Activated CD8-positive, alpha-beta memory T cell treated with anti-CD3 and anti-CD28 coated beads for 4 hours (primary cell): ENCODE data around the gene APOBEC4.
"Not testable (repeated sequence)": the region's sequence is repeated elsewhere in the genome, so short reads cannot be mapped to it uniquely, and the experiment has no call there.

Source experiments
- DNase-seq, 2 donors: peaks; one replicate each; pipeline ENCODE4 v3.0.0-alpha.2; 2020; ENCODE audit warnings: low read depth in 2 of 2

Gene APOBEC4

DNA sequence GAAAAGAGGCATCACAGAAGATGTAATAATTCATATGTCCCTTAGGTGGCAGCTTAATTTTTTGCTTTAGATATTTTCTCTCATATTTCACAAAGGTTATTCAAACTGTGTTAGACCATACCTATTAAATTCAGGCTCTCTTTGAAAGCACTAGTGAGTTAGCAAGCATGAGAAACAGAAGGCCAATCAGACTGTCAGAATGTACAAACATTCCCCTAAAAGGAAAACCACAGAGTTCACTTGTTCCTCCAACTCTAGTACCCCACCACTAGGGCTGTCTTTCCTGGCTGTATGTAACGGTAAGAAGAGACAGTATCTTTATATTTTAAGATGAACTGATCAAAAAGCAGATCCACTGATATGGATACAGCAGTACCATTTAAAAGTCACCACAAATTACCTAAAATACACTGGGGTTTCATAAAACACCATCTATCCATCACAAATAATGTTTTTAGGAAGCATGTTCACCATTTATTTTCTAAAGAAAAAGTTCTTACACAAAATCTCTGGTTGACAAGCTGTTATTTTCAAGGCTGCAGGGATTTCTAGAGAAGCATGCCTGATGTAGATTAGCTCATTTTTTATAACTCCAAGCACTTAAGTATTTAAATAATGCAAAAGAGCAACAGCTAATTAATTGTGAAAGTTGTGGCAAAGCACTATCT lies 19.3 kb downstream of the APOBEC4 start:
- no peak for DNase-seq

DNA sequence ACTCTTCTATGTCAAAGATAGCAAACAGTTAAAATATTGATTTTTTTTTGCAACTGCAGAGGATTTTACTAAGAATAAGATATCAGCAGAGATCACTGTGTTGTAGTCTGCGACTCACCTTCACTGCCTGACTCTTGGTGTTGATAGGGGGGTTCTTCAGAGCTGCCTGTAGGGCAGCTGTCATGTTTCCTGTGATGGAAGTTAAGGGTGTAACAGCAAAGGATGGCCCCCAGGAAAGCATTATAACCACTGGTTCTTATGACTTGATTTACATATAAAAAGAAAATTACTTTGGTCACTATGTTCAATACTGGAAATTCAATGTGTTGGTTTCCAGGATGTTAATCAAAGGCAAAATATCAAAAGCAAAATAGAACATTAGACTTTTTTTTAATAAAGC lies 20.2 kb downstream of the APOBEC4 start:
- no peak for DNase-seq

DNA sequence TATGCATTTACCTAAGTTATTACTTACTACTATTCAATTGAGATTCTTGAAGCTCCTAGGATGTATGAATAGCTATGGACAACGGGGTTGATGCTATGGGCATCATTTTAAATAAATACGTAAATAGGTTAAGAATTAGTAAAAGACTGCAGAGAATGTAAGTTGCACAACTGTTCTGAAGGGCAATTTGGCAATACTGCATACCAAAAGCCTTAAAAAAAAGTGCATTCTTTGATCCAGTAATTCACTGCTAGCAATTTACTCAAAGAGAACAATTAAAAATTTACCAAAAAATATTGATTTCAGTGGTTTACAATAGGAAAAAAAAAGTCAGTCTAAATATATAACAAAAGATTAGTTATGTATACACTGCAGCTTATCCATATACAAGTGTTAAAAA lies 21.0 kb downstream of the APOBEC4 start:
- DNase-seq = no peak

DNA sequence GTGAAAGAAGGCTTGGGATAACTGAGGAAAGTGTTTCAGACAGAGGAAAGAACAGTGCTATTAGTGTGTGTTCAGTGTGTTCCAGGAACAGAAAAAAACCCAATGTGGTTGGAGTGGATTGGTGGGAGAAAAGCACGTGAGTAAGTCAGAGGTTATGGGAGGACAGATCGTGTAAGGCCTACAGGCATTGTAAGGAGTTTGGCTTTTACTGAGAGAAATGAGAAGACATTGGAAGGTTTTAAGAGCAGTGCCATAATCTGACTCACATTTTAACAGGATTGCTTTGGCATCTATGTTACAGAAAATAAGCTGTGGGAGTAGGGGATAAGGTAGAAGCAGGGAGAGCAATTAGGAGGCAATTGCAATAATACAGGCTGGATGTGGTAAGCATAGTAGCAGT lies 22.4 kb downstream of the APOBEC4 start:
- DNase-seq = no peak

DNA sequence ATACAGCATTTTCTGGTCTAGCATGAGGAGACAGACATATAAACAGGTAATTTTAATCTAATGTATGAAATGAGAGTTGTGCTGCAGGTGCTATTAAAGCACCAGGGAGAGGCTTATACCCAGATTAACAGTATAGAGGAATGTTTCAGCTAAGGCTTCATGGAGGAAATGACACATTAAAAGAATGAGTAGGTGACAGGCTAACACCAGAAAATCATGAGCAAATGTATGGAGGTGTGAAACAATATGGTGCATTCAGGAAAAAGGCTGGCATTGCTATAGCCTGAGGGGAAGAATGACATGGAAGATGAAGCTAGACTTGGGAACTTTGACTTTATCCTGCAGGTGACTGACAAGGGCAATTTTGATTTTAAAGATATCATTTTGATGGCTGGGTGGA lies 24.6 kb downstream of the APOBEC4 start:
- DNase-seq = no peak

DNA sequence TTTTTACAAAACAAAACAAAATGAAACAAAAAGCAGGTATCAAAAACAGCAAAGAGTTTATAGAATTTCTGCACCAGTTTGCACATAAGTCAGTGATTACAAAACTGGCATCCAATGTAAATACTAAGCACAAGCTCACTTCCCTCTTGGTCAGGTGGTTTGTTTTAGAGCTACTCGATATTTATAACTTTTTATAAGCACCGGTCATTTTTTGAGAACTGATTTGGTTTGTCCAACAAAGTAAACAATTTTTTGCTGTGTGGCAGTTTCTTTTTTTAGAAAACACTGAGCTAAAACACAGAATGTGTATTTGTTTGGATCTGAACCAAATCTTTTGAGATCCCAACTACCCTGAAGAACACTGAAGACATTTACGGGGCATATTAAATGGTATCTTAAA lies 26.9 kb downstream of the APOBEC4 start:
- not testable (repeated sequence) for DNase-seq

DNA sequence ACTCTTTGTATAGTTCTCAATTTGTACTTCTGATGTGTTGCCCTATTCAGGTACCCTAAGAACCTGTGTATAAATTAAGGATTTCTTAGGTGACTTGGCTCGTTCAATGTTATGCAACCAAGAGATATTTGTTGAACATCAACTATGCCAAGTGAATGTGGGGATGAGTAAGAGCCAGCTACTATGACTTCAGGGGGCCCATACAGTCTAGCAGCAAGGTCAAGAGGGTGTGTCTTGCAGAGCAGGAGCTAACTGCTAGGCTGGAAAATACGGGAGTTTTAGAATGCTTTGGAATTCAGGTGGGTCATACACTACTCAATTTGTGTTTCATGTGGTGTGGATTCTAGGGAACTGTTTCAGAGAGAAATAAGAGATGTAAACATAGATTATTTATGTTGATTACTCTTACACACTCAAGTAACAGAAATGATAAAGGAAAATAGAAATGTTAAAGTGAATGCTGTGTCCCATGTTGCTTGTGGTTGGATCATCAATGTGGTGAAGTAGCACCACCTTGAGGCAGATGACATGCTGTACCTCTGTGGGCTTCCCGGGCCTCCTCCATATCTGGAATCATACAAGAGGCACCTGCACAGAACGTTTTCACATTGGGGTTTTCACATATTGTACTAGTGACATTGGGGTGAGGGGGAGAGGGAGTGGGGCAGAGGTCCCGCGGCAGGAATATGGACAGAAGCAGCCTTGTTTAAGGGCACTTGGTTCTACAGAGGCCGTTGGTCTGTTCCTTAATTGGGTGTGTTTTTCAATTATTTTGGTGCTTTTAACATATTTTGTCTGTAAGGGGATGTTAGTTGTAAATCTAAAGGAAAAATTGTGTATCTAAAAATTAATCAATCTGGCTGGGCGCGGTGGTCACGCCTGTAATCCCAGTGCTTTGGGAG lies 30.0 kb downstream of the APOBEC4 start:
- DNase-seq = no peak

DNA sequence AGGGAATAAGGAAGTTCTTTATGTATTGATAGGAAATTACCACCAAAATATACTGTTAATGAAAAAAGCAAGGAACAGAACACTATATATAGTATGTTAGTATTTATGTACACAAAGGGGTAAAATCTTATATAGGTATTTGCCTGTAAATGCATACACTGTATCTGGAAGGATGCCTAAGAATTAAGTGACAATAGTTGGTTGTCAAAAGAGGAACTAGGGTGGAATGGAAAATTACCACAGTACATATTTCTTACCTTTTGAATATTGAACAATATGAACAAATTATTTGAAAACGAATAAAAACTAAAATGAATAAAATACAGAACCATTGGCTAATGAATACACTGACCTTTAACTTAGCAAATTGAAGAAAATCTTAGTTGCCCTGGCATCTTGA lies 31.1 kb downstream of the APOBEC4 start:
- DNase-seq = no peak

DNA sequence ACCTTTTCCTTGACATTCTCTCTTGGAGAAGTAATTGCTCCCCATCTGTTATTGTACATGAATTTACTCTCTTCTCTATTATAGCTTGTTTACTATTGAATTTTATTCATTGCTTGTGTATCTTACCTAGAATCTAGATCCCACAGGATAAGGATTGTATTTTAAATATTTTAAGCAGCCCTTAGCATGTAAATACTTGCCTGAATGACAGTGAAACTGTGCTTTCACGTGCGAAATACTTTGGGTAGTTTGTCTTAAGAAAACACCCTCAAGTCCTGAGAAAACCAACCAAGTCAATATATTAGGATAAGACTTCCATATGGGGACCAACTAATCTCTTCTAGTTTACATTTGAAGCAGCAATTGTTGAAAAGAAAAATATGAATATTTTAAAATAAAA lies 32.8 kb downstream of the APOBEC4 start:
- no peak for DNase-seq

DNA sequence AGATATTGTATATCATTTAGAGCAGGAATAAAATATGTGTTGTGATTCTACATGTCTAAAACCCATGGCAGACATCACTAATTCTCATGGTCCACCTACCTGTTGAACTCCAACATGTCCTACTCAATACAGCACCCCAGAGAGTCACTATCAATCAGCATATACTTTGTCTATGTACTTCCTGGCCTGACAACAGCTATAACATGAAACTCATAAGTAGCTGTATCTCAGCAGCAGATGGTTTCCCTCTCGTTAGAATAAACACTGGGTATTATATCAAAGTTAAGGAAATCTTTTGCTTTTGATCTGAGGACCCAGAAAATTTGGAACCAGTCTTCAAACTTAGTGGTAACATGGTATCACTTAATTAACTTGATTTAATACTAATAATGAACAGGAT lies 33.3 kb downstream of the APOBEC4 start:
- DNase-seq = no peak

DNA sequence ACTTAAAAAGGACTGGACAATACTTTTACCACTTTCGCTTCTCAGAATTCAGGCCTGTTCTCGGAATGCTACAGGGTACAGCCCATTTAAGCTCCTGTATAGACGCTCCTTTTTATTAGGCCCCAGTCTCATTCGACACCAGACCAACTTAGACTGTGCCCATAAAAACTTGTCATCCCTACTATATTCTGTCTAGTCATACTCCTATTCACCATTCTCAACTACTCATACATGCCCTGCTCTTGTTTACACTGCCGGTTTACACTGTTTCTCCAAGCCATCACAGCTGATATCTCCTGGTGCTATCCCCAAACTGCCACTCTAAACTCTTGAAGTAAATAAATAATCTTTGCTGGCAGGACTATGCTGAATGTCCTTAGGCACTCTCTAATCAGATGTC lies 34.9 kb downstream of the APOBEC4 start:
- not testable (repeated sequence) for DNase-seq

DNA sequence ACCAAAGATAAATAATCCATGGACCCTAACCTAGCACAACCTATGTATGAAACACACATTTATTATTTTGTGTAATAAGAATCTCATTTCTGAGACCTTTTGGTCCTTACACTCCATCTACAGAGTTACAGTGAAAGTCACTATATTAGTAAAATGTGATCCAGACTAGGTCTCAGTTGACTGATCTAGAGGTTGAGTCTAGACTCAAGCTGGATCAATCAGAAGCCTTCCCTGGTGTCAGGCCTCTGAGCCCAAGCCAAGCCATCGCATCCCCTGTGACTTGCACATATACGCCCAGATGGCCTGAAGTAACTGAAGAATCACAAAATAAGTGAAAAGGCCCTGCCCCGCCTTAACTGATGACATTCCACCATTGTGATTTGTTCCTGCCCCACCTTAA lies 40.1 kb downstream of the APOBEC4 start:
- DNase-seq = not testable (repeated sequence)

DNA sequence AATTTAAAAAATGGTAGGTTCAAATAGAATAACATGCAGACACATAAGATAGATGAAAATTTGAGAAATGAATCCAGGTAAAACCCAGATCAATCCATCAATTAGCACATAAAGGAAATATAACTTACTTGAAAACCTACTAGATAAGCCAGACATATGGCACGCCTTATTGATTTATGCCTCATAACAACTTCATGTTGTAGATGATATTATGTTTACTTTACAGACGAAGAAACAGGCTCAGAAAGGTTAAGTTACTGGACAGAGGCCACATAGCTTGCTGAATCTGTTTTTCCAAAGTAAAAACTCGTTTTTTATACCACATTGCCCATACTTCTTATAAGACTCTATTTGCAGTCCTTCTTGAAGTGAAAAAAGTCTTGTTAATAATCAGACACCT lies 40.7 kb downstream of the APOBEC4 start:
- no peak for DNase-seq

DNA sequence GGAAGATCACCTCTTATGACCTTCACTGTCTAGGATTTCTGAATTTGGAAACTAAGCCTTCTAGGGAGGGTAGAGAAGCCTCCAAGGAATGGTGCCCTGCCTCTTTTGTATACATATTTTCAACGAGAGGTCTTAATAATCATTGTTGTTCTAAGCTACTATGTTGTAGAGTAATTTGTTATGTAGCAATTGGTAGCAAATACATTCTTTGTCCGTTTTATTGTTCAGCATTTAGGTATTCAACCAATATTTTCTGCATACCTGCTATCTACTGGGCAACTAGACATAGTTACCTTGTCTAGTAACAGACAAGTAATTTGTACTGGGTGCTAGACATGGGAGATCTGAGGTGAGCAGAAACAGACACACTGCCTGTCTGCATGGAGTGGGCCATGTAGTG lies 42.1 kb downstream of the APOBEC4 start:
- DNase-seq = no peak

DNA sequence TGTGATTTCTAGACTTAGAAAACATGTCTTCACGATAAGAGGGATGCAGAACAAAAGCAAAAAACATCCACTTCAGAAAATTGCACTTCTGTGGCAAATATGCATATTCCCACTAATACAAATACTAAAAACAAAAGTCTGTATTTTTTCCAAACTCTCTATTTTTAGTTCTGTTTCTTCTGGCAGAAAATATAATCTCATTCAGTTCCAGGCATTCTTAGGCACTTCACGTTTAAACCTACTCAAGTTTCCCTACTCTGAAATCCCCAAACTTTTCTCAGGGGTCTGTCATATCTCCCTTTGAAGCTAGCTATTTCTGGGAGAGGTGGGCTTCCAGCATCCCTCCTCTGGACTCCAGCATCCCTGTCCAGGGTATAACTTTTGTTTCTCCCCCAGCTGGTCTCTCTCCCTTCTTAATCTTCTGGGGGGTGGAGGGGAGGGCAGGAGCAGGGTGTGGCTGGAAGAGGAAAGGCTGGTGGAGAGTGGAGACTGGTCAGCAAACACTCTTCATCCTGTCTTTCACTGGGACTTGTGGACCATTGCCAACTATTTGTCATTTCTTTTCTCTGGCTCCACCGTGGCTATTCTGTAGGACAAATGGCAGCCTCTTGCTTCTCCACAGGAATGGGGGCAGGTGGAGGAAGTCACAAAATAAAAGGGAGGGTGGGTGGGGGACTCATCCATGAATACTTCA lies 43.2 kb downstream of the APOBEC4 start:
- DNase-seq = no peak

DNA sequence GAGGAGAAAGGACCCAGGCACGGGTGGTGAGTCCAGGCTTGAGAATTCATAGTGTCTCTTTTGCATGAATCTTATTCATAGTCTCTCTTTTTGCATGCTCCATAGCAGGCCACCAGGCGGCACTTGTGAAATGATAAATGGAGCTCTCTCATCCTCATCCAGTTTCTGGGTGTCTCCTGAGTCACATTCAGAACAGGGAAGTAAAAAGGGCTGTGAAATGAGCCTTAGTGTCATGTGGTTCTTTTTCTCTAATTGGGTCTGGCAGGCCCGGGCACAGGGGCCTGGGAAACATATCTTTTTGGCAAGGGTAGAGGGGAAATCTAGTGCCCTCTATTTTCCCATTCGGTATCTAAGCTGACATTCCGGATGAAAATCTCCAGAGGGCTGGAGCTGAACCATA lies 43.8 kb downstream of the APOBEC4 start:
- no peak for DNase-seq

DNA sequence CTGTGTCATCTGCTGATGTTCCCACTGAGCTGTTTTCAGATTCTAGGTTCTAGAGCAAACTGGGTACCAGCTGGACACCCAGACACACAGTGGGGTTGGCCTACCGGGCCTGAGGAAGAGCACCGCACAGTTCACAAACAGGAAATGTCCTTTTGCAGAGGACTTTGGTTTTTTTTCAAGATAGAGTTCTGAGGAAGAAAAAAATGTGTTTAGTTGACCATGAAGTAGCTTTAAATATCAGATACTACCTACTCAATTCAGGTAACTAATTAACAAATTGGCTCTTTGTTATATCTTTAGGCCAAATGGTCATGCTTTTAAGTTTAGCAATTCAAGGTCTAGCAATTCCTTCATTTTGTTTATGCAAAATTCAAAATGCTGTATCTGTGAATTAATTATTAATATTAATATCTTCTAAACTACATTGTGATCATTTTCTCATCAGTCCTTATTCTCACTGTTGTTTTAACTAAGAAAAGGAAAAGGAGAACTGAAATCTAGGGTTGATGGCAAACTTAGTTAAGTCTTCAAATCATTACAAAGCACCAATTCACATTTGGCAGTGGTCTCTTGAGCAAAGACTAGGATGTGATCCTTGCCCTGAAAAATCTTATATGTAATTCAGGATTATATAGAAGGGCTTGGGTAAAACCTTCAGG lies 45.7 kb downstream of the APOBEC4 start:
- no peak for DNase-seq

DNA sequence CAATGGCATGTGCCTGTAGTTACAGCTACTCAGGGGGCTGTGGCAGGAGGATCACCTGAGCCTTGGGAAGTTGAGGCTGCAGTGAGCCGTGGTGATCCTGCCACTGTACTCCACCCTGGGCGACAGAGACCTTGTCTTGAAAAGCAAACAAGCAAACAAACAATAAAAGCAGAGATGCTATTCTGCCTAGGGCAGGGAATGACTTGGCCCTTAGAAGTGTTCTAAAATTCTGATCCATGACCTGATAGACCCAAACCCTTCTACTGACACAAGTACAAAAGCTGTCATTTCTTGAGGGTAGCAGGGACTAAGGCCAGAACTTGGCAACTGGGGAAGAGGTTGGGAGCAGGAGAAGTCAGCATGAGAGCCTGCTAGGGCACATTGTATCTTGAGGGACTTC lies 47.2 kb downstream of the APOBEC4 start:
- no peak for DNase-seq

DNA sequence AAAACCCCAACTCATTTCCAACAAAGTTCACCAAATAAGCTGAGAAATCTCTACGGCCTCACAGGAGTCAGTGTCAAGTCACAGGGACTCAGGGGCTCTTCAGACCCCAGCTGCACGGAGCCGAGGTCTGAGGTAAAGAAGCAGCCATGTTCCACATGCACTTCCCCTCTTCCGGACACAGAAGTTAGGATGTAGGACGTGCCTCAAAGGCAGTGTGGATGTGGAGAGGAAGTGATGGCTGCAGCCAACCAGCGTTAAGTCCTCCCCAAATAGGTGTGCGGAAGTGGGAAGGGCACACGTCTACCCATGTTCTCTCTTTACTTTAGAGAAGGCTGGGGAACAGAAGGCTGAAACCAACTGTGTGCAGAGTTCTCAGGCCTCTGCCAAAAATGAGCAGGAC lies 48.3 kb downstream of the APOBEC4 start:
- no peak for DNase-seq

DNA sequence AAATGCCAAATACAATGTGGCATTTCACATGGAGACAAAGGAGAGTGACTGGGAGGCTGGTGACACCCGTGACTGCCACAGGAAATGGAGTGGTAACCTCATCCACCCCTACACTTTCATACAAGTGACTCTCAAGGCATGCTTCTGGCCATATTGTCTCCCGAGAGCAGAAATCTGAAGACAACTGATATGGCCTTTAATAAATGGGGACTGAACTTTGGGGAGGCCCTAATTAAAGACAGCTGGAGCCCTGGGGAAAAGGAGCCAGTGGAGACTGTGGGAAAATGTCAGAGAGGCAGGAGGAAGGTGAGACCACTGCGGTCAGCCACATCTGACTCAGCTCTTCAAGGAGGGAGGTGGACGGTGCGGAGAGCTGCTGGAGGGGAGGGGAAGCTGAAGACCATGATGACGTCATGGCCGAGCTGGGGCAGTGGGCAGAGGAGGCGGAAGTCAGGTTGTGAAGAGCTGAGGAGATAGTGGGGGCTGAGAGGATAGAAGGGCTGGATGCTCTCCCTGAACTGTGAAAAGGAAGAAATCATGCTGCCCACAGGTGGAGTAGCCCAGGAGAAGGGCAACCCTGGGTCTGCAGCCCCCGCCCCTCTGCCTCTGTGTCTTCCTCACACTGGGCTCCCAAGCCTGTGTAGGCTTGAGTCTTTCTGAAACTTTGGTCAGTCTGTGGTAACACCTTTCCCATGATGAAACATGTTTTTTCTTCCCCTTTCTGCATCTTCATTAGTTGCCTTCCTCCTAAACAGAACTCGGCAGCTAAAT lies 48.9 kb downstream of the APOBEC4 start:
- DNase-seq = no peak

DNA sequence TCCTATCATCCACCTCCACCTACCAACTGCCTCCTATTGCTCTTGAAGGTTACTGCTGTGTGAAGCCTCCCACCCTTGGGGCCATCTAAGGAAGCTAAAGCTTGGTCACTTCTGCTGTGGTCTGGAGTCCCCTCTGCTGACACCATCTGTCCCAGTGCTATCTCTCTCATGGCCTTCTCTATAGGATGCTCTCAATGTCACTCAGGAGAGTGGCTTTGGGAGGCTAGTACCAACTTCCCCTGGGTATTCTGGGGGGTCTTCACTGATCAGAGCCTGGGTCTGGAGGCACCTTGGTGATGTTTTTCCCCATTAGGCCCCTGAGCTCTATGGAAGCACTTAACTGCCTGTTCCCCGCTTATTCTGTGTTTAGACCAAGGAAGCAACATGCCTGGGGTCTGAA lies 50.6 kb downstream of the APOBEC4 start:
- no peak for DNase-seq
